B cell (primary cell): Measurements from ENCODE around the gene LSMEM2. TPM values are rescaled to one million over a fixed set of nuclear protein-coding genes. Genes with fewer than 3 reads are reported as not detected.
A peak's percentile ranks its signal among the peaks of the same experiment; 100 is the strongest.

Experiments
- ATAC-seq: fragments of 200-7000 bp; cut with Tn5 transposase; one replicate; pipeline ENCODE4 v1.10.0; 2021; ENCODE audit warnings: low read depth, mild to moderate bottlenecking, moderate number of reproducible peaks, moderate library complexity
- CTCF ChIA-PET: fragments of 350-600 bp; sonication (Branson Sonifier 250); formaldehyde crosslinking; loops from one replicate; lab custom pipeline; 2021; ENCODE audit warnings: antibody characterized with exemption, inconsistent platforms; lab: Charles Lee
- POLR2A ChIA-PET: fragments of 350-600 bp; sonication (Branson Sonifier 250); formaldehyde crosslinking; loops from one replicate; lab custom pipeline; 2021; ENCODE audit warnings: antibody characterized with exemption; lab: Charles Lee
- DNase-seq: peaks from one replicate; pipeline ENCODE4 v3.0.0; 2013
- H2AFZ ChIP-seq: 2 replicates; pipeline ENCODE4 v1.6.1; 2012; ENCODE audit warnings: mild to moderate bottlenecking, low read depth, low read length; ENCODE audit not compliant: insufficient read depth, poor library complexity, severe bottlenecking
- H3K27ac ChIP-seq, 2 donors: 1 replicate in 1 of 2; 2 replicates in 1 of 2; pipeline ENCODE4 v1.5.1; 2012 to 2013; ENCODE audit warnings: low read length in 2 of 2, mild to moderate bottlenecking in 2 of 2, moderate library complexity in 1 of 2
- H3K27me3 ChIP-seq, 4 experiments: fragments of 200-600 bp in 1 of 4; sonication (generic) in 1 of 4; replicated peaks in 1 of 4; 1 replicate in 2 of 4; 2 replicates in 2 of 4; pipeline versions ENCODE4 v1.6.1 to v1.7.0; 2013 to 2016; ENCODE audit warnings: low read length in 3 of 4, mild to moderate bottlenecking in 2 of 4, mixed read lengths in 1 of 4, moderate library complexity in 1 of 4; ENCODE audit not compliant: insufficient read depth in 4 of 4, control insufficient read depth in 3 of 4; ENCODE audit errors: control extremely low read depth in 1 of 4
- H3K36me3 ChIP-seq, 2 experiments: replicated peaks in 1 of 2; 1 replicate in 1 of 2; 2 replicates in 1 of 2; pipeline versions ENCODE4 v1.6.1 to v1.7.1; 2013; ENCODE audit warnings: low read length in 1 of 2; ENCODE audit not compliant: insufficient read depth in 2 of 2, control insufficient read depth in 1 of 2; ENCODE audit errors: control extremely low read depth in 1 of 2, extremely low read depth in 1 of 2
- H3K4me1 ChIP-seq, 2 donors: fragments of 200-600 bp in 1 of 2; sonication (generic) in 1 of 2; 1 replicate in 1 of 2; 2 replicates in 1 of 2; pipeline versions ENCODE4 v1.5.1 to v1.6.1; 2013 to 2017; ENCODE audit warnings: low read length in 2 of 2; ENCODE audit not compliant: control insufficient read depth in 2 of 2, insufficient read depth in 2 of 2
- H3K4me2 ChIP-seq: replicated peaks from 2 replicates; pipeline ENCODE3; 2012; ENCODE audit warnings: mild to moderate bottlenecking, low read depth, low read length; ENCODE audit not compliant: poor library complexity, severe bottlenecking
- H3K4me3 ChIP-seq, 5 experiments: fragments of 200-600 bp in 1 of 5; sonication (generic) in 1 of 5; 1 replicate in 3 of 5; 2 replicates in 2 of 5; pipeline versions ENCODE4 v1.5.1 to v1.7.0; 2011 to 2016; ENCODE audit warnings: low read length in 4 of 5, mild to moderate bottlenecking in 4 of 5, low read depth in 2 of 5, control low read depth in 1 of 5, moderate library complexity in 1 of 5; ENCODE audit not compliant: insufficient read depth in 1 of 5; ENCODE audit errors: control extremely low read depth in 1 of 5, extremely low read depth in 1 of 5
- H3K79me2 ChIP-seq: fragments of 200-600 bp; sonication (generic); one replicate; pipeline ENCODE4 v1.6.0; 2016; ENCODE audit warnings: low read length; ENCODE audit not compliant: control insufficient read depth, insufficient read depth
- H3K9ac ChIP-seq: fragments of 200-600 bp; sonication (generic); 2 replicates; pipeline ENCODE4 v1.6.1; 2017; ENCODE audit warnings: mild to moderate bottlenecking, low read length, moderate library complexity
- H3K9me3 ChIP-seq, 3 donors: one replicate each; pipeline versions ENCODE4 v1.6.1 to v1.7.1; 2013; ENCODE audit warnings: low read length in 2 of 3; ENCODE audit not compliant: control insufficient read depth in 2 of 3, insufficient read depth in 1 of 3; ENCODE audit errors: control extremely low read depth in 1 of 3
- H4K20me1 ChIP-seq: 2 replicates; pipeline ENCODE4 v1.6.0; 2012; ENCODE audit warnings: mild to moderate bottlenecking, low read length; ENCODE audit not compliant: insufficient read depth, control insufficient read depth, poor library complexity, severe bottlenecking
- H3K27ac Mint-ChIP-seq: one replicate; pipeline ENCODE4 v1.8.0; 2021; ENCODE audit warnings: mixed read lengths
- H3K27me3 Mint-ChIP-seq: one replicate; pipeline ENCODE4 v1.8.0; 2021; ENCODE audit warnings: mixed read lengths
- H3K4me1 Mint-ChIP-seq: one replicate; pipeline ENCODE4 v1.8.0; 2021; ENCODE audit warnings: mixed read lengths
- H3K4me3 Mint-ChIP-seq: one replicate; pipeline ENCODE4 v1.8.0; 2021; ENCODE audit warnings: mixed read lengths
- H3K9me3 Mint-ChIP-seq: one replicate; pipeline ENCODE4 v1.8.0; 2022; ENCODE audit warnings: mixed read lengths; ENCODE audit not compliant: insufficient read depth
- CTCF ChIP-seq: fragments of 200-600 bp; IDR thresholded peaks from one replicate; pipeline ENCODE4 v1.8.0; 2022; ENCODE audit warnings: antibody characterized with exemption, mild to moderate bottlenecking
- EZH2 ChIP-seq: IDR thresholded peaks from 2 replicates; pipeline ENCODE4 v1.6.1; 2012; ENCODE audit warnings: borderline replicate concordance, low read depth, mild to moderate bottlenecking, moderate library complexity, low read length; ENCODE audit not compliant: insufficient read depth, poor library complexity, severe bottlenecking
- WGBS: methylation state at CpG from one replicate; pipeline ENCODE4 v1.1.5; 2013; ENCODE audit warnings: missing lambda C conversion rate; ENCODE audit not compliant: insufficient coverage; 5-methylcytosine and 5-hydroxymethylcytosine counted together
- intact Hi-C: fragments of 100-400 bp; cut with micrococcal nuclease; formaldehyde crosslinking; loops from one replicate; pipeline ENCODE4 v1.10.0; 2022
- polyA plus RNA-seq: library from polyadenylated mRNA; depleted of rRNA; stranded (reverse); fragments of >200 nt; gene quantifications from 2 replicates; pipeline ENCODE4 v1.2.3, GENCODE V29; 2012
- total RNA-seq, 2 donors: library from RNA; stranded (reverse); fragments of 120-200 nt in 1 of 2; gene quantifications; 1 replicate in 1 of 2; 2 replicates in 1 of 2; pipeline versions ENCODE4 v1.2.3 to v1.2.4, GENCODE V29; 2013 to 2022

The LSMEM2 gene
- total and polyA plus RNA-seq, 2 donors (not counting 1 experiment from before 2014, with no cell fraction given), result not detected

GRCh38 chr3:50230104-50230793, 48.6 kb upstream of the LSMEM2 start:
- H3K4me2 ChIP-seq, result peak overlapping the region; percentile 75
- H3K27ac ChIP-seq, result peak overlapping the region; percentile 25 to 36
- intact Hi-C loops, result loop anchor here (10.0 kb wide), 1 partner anchor 885 kb away; the partner anchor contains the start of gene USP4
- H2AFZ ChIP-seq, result peak overlapping the region; percentile 59
- ATAC-seq, result no peak
- peak overlapping the region; percentile 11 for H3K9ac ChIP-seq
- H3K27ac Mint-ChIP-seq, result peak overlapping the region; percentile 78
- peak overlapping the region; percentile 45 for H3K4me3 Mint-ChIP-seq
- CTCF ChIA-PET, result interaction anchor here (0.7 to 22.2 kb wide), 4 partner anchors 19 to 67 kb away, joined by 3 to 596 read pairs (median 109); partner anchors contain the start of genes GNAI2 and GNAT1
- H3K9me3 Mint-ChIP-seq, result no peaks in the 10 kb centered on the region
- peak overlapping the region in 1 of 5 experiments; percentile 20 for H3K4me3 ChIP-seq
- TF ChIP-seq EZH2 (no peak), CTCF (no peak)
- peak; percentile 66 for DNase-seq
- no peaks in the 10 kb centered on the region for H3K36me3 ChIP-seq
- H3K27me3 Mint-ChIP-seq, result no peaks in the 10 kb centered on the region
- peaks cover 32 to 60% of the 10 kb centered on the region in 2 donors for H3K4me1 ChIP-seq
- POLR2A ChIA-PET, result interaction anchor here (0.8 to 1.7 kb wide), 3 partner anchors 10 to 16 kb away, joined by 3 to 7 read pairs (median 4); no protein-coding TSS in a partner anchor
- WGBS, result 46% methylated on average over 8 of the region's 8 CpGs
- no peaks in the 10 kb centered on the region for H4K20me1 ChIP-seq
- no peaks in the 10 kb centered on the region for H3K9me3 ChIP-seq
- peaks cover 66% of the 10 kb centered on the region for H3K79me2 ChIP-seq
- H3K4me1 Mint-ChIP-seq, result peaks cover 57% of the 10 kb centered on the region
- no peaks in the 10 kb centered on the region for H3K27me3 ChIP-seq

GRCh38 chr3:50230794-50231125, 48.1 kb upstream of the LSMEM2 start:
- TF ChIP-seq CTCF, result no peak
- no peak for TF ChIP-seq EZH2
- H3K4me1 Mint-ChIP-seq, result peaks cover 59% of the 10 kb centered on the region
- peaks cover 67% of the 10 kb centered on the region for H3K79me2 ChIP-seq
- WGBS, result 92% methylated on average over 3 of the region's 4 CpGs
- peak overlapping the region; percentile 78 for H3K27ac Mint-ChIP-seq
- H2AFZ ChIP-seq, result peak overlapping the region; percentile 59
- peak overlapping the region; percentile 11 for H3K9ac ChIP-seq
- no peaks in the 10 kb centered on the region for H3K9me3 Mint-ChIP-seq
- peak overlapping the region; percentile 75 for H3K4me2 ChIP-seq
- peak overlapping the region in 1 of 5 experiments; percentile 20 for H3K4me3 ChIP-seq
- no peak for ATAC-seq
- no peak for DNase-seq
- H3K4me3 Mint-ChIP-seq, result peak overlapping the region; percentile 30
- ChIA-PET POLR2A (interaction anchor here (0.8 to 1.7 kb wide), 3 partner anchors 9 to 16 kb away, joined by 3 to 7 read pairs (median 4); no protein-coding TSS in a partner anchor), CTCF (interaction anchor here (1.3 to 22.2 kb wide), 3 partner anchors 18 to 66 kb away, joined by 3 to 596 read pairs (median 214); partner anchors contain the start of genes GNAI2 and GNAT1)
- H3K9me3 ChIP-seq, result no peaks in the 10 kb centered on the region
- no peaks in the 10 kb centered on the region for H3K36me3 ChIP-seq
- H3K27me3 Mint-ChIP-seq, result no peaks in the 10 kb centered on the region
- H3K4me1 ChIP-seq, result peaks cover 34 to 63% of the 10 kb centered on the region in 2 donors
- no peaks in the 10 kb centered on the region for H3K27me3 ChIP-seq
- intact Hi-C loops, result loop anchor here (10.0 kb wide), 1 partner anchor 886 kb away; the partner anchor contains the start of gene USP4
- H3K27ac ChIP-seq, result peak overlapping the region in 1 of 2 donors; percentile 25
- H4K20me1 ChIP-seq, result no peaks in the 10 kb centered on the region
